Immature natural killer cell (primary cell): Measurements from ENCODE around the gene HELB. TPM values are rescaled to one million over a fixed set of nuclear protein-coding genes. Genes with fewer than 3 reads are reported as not detected.

ENCODE experiments used
- DNase-seq, 3 donors: peaks; one replicate each; pipeline ENCODE4 v3.0.0; 2022; ENCODE audit warnings: mixed read lengths in 1 of 3
- H3K27ac Mint-ChIP-seq, 6 donors: one replicate each; pipeline ENCODE4 v1.8.0; 2020; ENCODE audit warnings: mixed read lengths in 6 of 6, mild to moderate bottlenecking in 5 of 6, inconsistent platforms in 4 of 6, moderate library complexity in 3 of 6
- H3K27me3 Mint-ChIP-seq, 3 donors: one replicate each; pipeline ENCODE4 v1.8.0; 2020 to 2021; ENCODE audit warnings: low read depth in 3 of 3, mild to moderate bottlenecking in 3 of 3, mixed read lengths in 3 of 3, moderate library complexity in 3 of 3, inconsistent platforms in 1 of 3
- H3K36me3 Mint-ChIP-seq, 3 donors: one replicate each; pipeline ENCODE4 v1.8.0; 2020; ENCODE audit warnings: mixed read lengths in 3 of 3, inconsistent platforms in 2 of 3, mild to moderate bottlenecking in 2 of 3
- H3K4me1 Mint-ChIP-seq, 2 donors: one replicate each; pipeline ENCODE4 v1.8.0; 2020; ENCODE audit warnings: inconsistent platforms in 2 of 2, mild to moderate bottlenecking in 2 of 2, mixed read lengths in 2 of 2, moderate library complexity in 1 of 2
- H3K4me3 Mint-ChIP-seq, 5 donors: one replicate each; pipeline ENCODE4 v1.8.0; 2020; ENCODE audit warnings: mild to moderate bottlenecking in 5 of 5, mixed read lengths in 5 of 5, inconsistent platforms in 3 of 5, moderate library complexity in 3 of 5
- H3K9me3 Mint-ChIP-seq, 6 donors: one replicate each; pipeline ENCODE4 v1.8.0; 2020; ENCODE audit warnings: mild to moderate bottlenecking in 6 of 6, mixed read lengths in 6 of 6, inconsistent platforms in 4 of 6, moderate library complexity in 3 of 6
- polyA plus RNA-seq, 3 donors: library from polyadenylated mRNA; unstranded; fragments of 300-500 nt; fragmentation: Illumina TruSeq; gene quantifications; one replicate each; pipeline ENCODE4 v1.2.3, GENCODE V29; 2021

HELB gene
- 10 to 100 TPM in 2 of 3 donors, 1 to 10 TPM in 1; 8.3 to 13.7 (median 10.5) TPM for polyA plus RNA-seq

GRCh38 chr12:66301944-66302826, at the start of gene HELB:
Gene HELB (plus strand): TSS chr12:66302493. CDS start chr12:66302604, 111 bp downstream.
- peak; percentile 88 to 89 (median 88) for DNase-seq
- Mint-ChIP-seq H3K27me3 (peaks cover 7 to 13% (median 11%) of the 10 kb centered on the region in 3 donors), H3K36me3 (peaks cover 0 to 8% (median 4%) of the 10 kb centered on the region in 3 donors), H3K27ac (peak within 1 kb of the TSS; percentile 95 to 99 (median 98)), H3K4me3 (peak within 1 kb of the TSS; percentile 98 to 99 (median 99)), H3K9me3 (no peaks in the 10 kb centered on the region), H3K4me1 (peaks cover 46 to 60% of the 10 kb centered on the region in 2 donors)

DNA sequence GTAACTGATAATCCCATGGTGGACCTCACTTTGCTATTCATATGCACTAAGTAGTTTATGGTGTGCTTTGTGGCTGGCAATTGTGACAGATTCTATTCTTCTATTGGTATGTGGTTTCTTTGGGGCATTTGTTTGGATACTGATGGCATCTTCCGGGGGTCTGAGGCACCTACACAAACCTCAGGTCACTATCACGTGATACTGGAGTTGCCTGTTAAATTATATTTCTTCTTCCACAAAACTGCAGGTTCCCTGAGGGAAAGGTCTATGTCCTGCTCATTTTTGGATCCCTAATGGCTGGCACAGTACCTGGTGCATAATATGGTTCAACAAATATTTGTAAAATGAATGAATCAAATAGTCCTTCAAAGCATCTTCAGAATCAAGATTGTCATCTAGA, 49.5 kb upstream of the HELB start:
- H3K27me3 Mint-ChIP-seq, result no peaks in the 10 kb centered on the region
- no peaks in the 10 kb centered on the region for H3K36me3 Mint-ChIP-seq
- no peak overlapping the region for H3K4me3 Mint-ChIP-seq

GRCh38 chr12:66255737-66256136, 46.6 kb upstream of the HELB start:
- H3K9me3 Mint-ChIP-seq, result no peaks in the 10 kb centered on the region
- peaks cover 0 to 3% (median 2%) of the 10 kb centered on the region in 3 donors for H3K27me3 Mint-ChIP-seq
- no peak overlapping the region for H3K4me3 Mint-ChIP-seq
- no peaks in the 10 kb centered on the region for H3K4me1 Mint-ChIP-seq
- H3K36me3 Mint-ChIP-seq, result no peaks in the 10 kb centered on the region
- no peak for DNase-seq
- H3K27ac Mint-ChIP-seq, result no peak overlapping the region

More for the DNA sequence above, 49.5 kb upstream of the HELB start:
- no peaks in the 10 kb centered on the region for H3K9me3 Mint-ChIP-seq
- no peaks in the 10 kb centered on the region for H3K4me1 Mint-ChIP-seq
- no peak overlapping the region for H3K27ac Mint-ChIP-seq
- DNase-seq, result no peak

- Mint-ChIP-seq H3K36me3 (no peaks in the 10 kb centered on the region), H3K9me3 (no peaks in the 10 kb centered on the region), H3K4me1 (no peaks in the 10 kb centered on the region), H3K27me3 (peaks cover 0 to 5% (median 4%) of the 10 kb centered on the region in 3 donors), H3K27ac (no peak overlapping the region), H3K4me3 (no peak overlapping the region)
- DNase-seq, result no peak
These were observed 44.3 kb upstream of the HELB start for GRCh38 chr12:66258011-66258410.

DNA sequence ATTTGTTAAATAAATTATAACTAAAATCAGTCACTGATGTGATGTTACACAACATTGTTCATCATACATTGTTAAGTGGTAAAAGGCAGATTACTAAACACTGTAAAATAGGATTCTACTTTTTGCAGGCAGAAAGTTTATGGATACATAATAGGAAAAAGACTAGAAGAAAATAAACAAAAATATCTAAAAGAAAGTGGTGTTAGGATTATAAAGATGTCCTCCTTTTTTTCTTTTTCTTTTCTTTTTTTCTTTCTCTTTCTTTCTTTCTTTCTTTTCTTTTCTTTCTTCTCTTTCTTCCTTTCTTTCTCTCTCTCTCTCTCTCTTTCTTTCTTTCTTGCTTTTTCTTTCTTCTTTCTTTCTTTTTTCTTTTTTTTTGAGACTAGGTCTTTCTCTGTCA, 39.6 kb upstream of the HELB start:
- Mint-ChIP-seq H3K9me3 (no peaks in the 10 kb centered on the region), H3K27ac (no peak overlapping the region), H3K4me3 (no peak overlapping the region), H3K27me3 (peaks cover 2 to 5% (median 4%) of the 10 kb centered on the region in 3 donors), H3K36me3 (no peaks in the 10 kb centered on the region), H3K4me1 (no peaks in the 10 kb centered on the region)
- DNase-seq, result no peak

DNA sequence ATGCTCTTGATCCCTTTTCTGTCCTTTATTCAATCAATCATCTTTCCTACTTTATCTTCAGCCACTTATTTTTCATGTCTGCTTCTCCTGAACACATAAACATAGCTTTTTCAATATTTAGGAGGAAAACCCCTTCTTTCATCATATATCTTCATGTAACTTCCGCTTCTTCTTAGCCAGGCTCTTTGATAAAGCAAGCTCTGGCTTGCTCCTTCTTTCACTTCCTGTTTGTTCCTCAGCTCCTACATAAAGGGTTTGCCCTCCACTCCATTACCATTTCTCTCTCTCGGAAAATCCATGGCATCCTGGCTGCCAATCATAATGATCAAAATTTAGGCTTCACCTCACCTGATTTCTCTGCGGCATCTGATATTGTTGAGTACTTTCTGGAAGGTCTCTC, 33.7 kb upstream of the HELB start:
- H3K4me3 Mint-ChIP-seq, result no peak overlapping the region
- no peak for DNase-seq
- no peaks in the 10 kb centered on the region for H3K4me1 Mint-ChIP-seq
- no peaks in the 10 kb centered on the region for H3K9me3 Mint-ChIP-seq
- H3K27me3 Mint-ChIP-seq, result peaks cover 0 to 3% (median under 1%) of the 10 kb centered on the region in 3 donors
- H3K27ac Mint-ChIP-seq, result no peak overlapping the region
- H3K36me3 Mint-ChIP-seq, result no peaks in the 10 kb centered on the region

DNA sequence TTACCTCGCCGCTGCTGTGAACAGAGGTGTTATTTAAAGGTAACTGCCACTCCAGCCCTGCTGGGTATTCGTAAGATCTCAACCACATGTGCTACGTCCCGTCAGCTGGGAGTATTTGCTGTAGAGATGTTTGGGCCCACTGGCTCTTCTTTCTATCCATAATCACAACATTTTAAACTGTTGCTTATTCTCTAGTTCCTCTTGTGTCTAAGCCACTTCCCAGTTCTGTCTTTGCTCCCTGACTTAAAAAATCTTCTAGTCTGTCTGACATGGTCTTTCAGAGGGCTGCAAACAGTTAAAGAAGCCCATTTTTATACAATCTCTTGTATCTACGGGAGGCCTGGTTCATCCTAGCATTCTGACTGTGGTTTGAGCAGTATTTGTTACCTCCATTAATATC, 33.2 kb upstream of the HELB start:
- Mint-ChIP-seq H3K4me3 (no peak overlapping the region), H3K27me3 (peaks cover 0 to 3% (median 3%) of the 10 kb centered on the region in 3 donors), H3K36me3 (no peaks in the 10 kb centered on the region), H3K9me3 (no peaks in the 10 kb centered on the region), H3K4me1 (no peaks in the 10 kb centered on the region), H3K27ac (no peak overlapping the region)
- DNase-seq, result no peak

- no peaks in the 10 kb centered on the region for H3K36me3 Mint-ChIP-seq
- no peak overlapping the region for H3K4me3 Mint-ChIP-seq
- peaks cover 0 to 3% (median 1%) of the 10 kb centered on the region in 3 donors for H3K27me3 Mint-ChIP-seq
- H3K27ac Mint-ChIP-seq, result no peak overlapping the region
- peak in 2 of 3 donors; percentile 29 to 39 for DNase-seq
- H3K4me1 Mint-ChIP-seq, result no peaks in the 10 kb centered on the region
- H3K9me3 Mint-ChIP-seq, result peaks cover 0 to 2% (median 0%) of the 10 kb centered on the region in 6 donors
These were observed 32.4 kb upstream of the HELB start for GRCh38 chr12:66269757-66270383.

GRCh38 chr12:66270613-66271012, 31.7 kb upstream of the HELB start:
- no peak for DNase-seq
- Mint-ChIP-seq H3K27ac (no peak overlapping the region), H3K4me1 (no peaks in the 10 kb centered on the region), H3K4me3 (no peak overlapping the region), H3K27me3 (peaks cover 0 to 3% (median 1%) of the 10 kb centered on the region in 3 donors), H3K36me3 (no peaks in the 10 kb centered on the region), H3K9me3 (peaks cover 0 to 2% (median 0%) of the 10 kb centered on the region in 6 donors)

DNA sequence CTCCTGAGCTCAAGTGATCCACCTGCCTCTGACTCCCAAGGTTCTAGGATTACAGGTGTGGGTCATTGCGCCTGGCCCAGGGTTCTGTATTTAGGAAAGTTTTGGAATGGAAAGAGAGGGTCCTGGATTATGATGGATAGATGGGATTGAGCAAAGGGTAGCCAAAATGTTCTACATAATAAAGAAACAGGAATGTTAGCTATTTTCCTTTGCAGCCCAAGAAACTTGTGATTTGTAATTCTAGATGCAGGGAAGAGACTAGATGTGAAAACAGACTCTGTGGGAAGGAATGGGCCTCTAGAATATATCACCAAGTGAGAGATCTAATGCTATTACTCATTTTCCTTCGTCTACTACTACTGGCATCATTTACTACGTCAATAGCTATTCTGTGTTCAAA, 29.6 kb upstream of the HELB start:
- H3K36me3 Mint-ChIP-seq, result no peaks in the 10 kb centered on the region
- DNase-seq, result no peak
- H3K27ac Mint-ChIP-seq, result no peak overlapping the region
- peaks cover 1 to 3% (median 2%) of the 10 kb centered on the region in 3 donors for H3K27me3 Mint-ChIP-seq
- H3K4me3 Mint-ChIP-seq, result no peak overlapping the region
- no peaks in the 10 kb centered on the region for H3K4me1 Mint-ChIP-seq
- H3K9me3 Mint-ChIP-seq, result peaks cover 0 to 2% (median 0%) of the 10 kb centered on the region in 6 donors

DNA sequence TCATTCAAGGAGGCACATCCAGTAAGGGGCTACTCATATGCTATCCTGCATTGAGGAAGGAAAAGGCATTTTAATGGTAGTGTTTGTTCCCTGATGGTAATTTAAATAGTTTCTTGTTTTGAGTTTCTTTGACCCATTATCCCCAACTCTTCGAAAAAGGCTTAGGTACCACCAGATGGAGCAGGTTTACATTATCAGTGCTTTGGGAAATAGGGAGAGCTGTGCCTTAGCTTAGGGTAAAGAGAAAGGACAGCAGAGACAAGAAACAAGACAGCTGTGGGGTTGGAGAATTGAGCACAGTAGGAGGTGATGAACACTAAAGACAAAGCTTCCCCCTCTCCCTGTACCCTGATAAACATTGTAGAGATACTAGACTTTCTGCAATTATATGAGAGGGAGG, 29.1 kb upstream of the HELB start:
- Mint-ChIP-seq H3K27ac (no peak overlapping the region), H3K27me3 (peaks cover 2 to 3% (median 3%) of the 10 kb centered on the region in 3 donors), H3K4me3 (no peak overlapping the region), H3K4me1 (no peaks in the 10 kb centered on the region), H3K36me3 (no peaks in the 10 kb centered on the region), H3K9me3 (peaks cover 0 to 2% (median 0%) of the 10 kb centered on the region in 6 donors)
- no peak for DNase-seq

GRCh38 chr12:66275040-66275439, 27.3 kb upstream of the HELB start:
- Mint-ChIP-seq H3K27ac (no peak overlapping the region), H3K4me3 (no peak overlapping the region), H3K9me3 (peaks cover 0 to 2% (median 0%) of the 10 kb centered on the region in 6 donors), H3K27me3 (peaks cover 2 to 5% (median 3%) of the 10 kb centered on the region in 3 donors), H3K4me1 (peaks cover 5 to 12% of the 10 kb centered on the region in 2 donors), H3K36me3 (no peaks in the 10 kb centered on the region)
- no peak for DNase-seq

- Mint-ChIP-seq H3K9me3 (peaks cover 0 to 2% (median 0%) of the 10 kb centered on the region in 6 donors), H3K36me3 (no peaks in the 10 kb centered on the region), H3K4me1 (peaks cover 8 to 15% of the 10 kb centered on the region in 2 donors), H3K4me3 (peak overlapping the region in 2 of 5 donors; percentile 24 to 50), H3K27me3 (peaks cover 2 to 5% (median 4%) of the 10 kb centered on the region in 3 donors), H3K27ac (peak overlapping the region in 1 of 6 donors; percentile 28)
- DNase-seq, result peak in 2 of 3 donors; percentile 36 to 41
These were observed 23.1 kb upstream of the HELB start for GRCh38 chr12:66279123-66279712.

DNA sequence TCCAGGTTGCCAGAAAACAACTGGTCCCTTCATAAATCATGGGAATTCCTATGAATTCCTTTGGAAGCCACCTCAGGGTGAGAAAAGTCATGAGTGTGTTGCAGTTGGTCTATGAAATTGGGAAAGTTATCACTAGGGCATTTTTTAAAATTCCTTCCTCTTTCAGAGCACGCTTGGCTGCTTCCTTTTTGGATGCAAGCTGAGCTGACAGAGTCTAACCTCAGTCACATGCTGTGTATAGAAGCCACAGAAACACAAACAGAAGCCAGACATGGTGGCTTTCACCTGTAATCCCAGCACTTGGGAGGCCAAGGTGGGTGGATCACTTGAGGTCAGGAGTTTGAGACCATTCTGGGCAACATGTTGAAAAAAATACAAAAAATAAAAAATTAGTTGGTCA, 21.7 kb upstream of the HELB start:
- Mint-ChIP-seq H3K4me1 (peaks cover 8 to 15% of the 10 kb centered on the region in 2 donors), H3K27ac (no peak overlapping the region), H3K9me3 (no peaks in the 10 kb centered on the region), H3K4me3 (no peak overlapping the region), H3K27me3 (peaks cover 2 to 5% (median 4%) of the 10 kb centered on the region in 3 donors), H3K36me3 (no peaks in the 10 kb centered on the region)
- DNase-seq, result no peak
